ENCODE measurements around the gene BTBD6. TPM values are rescaled to one million over a fixed set of nuclear protein-coding genes. Genes with fewer than 3 reads are reported as not detected.

BTBD6 gene
- total RNA-seq, 1 donor from 2014 or later: 31.9 TPM

DNA sequence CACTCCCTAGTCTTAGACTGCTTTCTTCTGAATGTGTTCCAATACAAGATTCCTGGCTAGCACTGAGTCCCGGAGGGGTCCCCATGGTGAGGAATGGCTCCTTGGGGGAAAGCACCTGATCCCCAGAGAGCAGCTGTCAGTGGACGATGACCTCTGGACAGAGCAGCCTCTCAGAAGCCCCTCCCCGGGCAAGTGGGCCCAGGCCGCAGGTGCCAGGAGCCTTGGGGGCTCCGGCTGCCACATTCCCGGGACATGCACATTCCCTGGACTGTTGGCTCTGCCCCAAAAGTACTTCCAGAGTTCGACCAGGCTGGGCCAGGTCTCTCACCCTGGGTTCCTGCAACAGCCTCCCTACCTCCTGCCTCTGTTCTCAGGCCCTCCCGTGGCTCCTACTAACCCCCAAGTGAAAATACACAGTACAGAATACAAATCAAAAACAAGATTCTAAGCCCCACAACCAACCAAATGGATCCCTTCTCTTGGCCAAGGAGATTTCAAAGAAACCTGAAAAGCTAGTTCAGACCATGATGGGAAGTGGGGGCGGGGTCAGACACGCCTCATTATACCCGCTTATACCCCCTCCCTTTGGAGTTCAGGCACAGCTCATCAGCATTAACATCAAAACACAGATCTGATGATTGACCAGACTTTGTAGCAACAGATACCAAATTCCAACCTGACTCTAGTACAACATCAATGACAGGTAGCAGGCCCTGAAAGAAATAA lies 23.3 kb upstream of the BTBD6 start:
- Mint-ChIP-seq H3K27me3 (no peaks in the 10 kb centered on the region), H3K27ac (no peak overlapping the region)

DNA sequence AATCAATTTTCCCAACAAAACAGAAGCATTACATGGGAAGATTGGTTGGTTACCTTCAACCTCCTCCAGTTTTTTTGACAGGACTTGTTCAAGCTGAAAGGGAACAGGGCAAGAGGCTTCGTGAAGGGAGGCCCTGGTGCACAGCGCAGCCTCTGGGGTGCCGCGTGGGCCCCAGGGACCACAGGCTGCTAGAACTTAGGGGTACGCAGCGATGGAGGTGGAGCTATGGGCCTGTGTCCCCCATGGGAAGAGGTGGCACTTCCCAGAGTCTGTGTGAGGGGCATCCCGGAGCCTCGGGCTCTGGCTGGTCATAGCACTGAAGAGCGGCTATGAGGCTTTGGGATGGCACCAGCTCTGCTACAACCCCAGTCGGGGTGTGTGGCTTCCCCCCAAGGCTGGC lies 22.1 kb upstream of the BTBD6 start:
- no peak overlapping the region for H3K4me3 Mint-ChIP-seq (ENCODE audit: low read depth)
- H3K27ac Mint-ChIP-seq: no peak overlapping the region
- no peak for DNase-seq (ENCODE audit: low spot score, unreplicated experiment)
- TF ChIP-seq, protein P1, sequence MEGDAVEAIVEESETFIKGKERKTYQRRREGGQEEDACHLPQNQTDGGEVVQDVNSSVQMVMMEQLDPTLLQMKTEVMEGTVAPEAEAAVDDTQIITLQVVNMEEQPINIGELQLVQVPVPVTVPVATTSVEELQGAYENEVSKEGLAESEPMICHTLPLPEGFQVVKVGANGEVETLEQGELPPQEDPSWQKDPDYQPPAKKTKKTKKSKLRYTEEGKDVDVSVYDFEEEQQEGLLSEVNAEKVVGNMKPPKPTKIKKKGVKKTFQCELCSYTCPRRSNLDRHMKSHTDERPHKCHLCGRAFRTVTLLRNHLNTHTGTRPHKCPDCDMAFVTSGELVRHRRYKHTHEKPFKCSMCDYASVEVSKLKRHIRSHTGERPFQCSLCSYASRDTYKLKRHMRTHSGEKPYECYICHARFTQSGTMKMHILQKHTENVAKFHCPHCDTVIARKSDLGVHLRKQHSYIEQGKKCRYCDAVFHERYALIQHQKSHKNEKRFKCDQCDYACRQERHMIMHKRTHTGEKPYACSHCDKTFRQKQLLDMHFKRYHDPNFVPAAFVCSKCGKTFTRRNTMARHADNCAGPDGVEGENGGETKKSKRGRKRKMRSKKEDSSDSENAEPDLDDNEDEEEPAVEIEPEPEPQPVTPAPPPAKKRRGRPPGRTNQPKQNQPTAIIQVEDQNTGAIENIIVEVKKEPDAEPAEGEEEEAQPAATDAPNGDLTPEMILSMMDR (IDR thresholded peaks at IDR 0.05; ENCODE audit: unreplicated experiment): no peak
- no peaks in the 10 kb centered on the region for H3K4me1 Mint-ChIP-seq (ENCODE audit: low read depth)
- H3K27me3 Mint-ChIP-seq: no peaks in the 10 kb centered on the region
- H3K36me3 Mint-ChIP-seq (ENCODE audit: insufficient read depth): peaks cover 10% of the 10 kb centered on the region
- no peaks in the 10 kb centered on the region for H3K9me3 Mint-ChIP-seq (ENCODE audit: low read depth)

More for the DNA sequence above, 23.3 kb upstream of the BTBD6 start:
- Mint-ChIP-seq H3K36me3 (ENCODE audit: insufficient read depth) (peaks cover 10% of the 10 kb centered on the region), H3K4me1 (ENCODE audit: low read depth) (no peaks in the 10 kb centered on the region), H3K4me3 (ENCODE audit: low read depth) (no peak overlapping the region), H3K9me3 (ENCODE audit: low read depth) (no peaks in the 10 kb centered on the region)
- TF ChIP-seq, protein P1 (IDR thresholded peaks at IDR 0.05; ENCODE audit: unreplicated experiment): no peak
- DNase-seq (ENCODE audit: low spot score, unreplicated experiment): no peak

DNA sequence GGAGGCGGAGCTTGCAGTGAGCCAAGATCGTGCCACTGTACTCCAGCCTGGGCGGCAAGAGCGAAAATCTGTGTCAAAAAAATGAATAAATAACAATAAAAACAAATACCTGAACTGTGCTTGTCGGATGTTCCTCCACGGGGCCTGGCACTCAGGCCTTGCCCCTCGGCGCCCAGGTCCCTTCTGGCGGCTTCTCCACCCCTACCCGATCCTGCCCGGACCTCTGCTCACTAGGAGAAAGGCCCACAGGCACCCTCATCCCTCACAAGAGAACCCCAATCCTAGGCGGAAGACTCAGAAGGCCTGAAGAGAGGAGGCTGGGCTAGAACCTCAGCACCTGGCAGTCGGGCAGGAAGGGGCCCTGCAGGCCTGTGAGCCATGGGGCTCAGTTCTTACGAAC lies 21.0 kb upstream of the BTBD6 start:
- no peak overlapping the region for H3K4me3 Mint-ChIP-seq (ENCODE audit: low read depth)
- H3K27me3 Mint-ChIP-seq: no peaks in the 10 kb centered on the region
- no peaks in the 10 kb centered on the region for H3K9me3 Mint-ChIP-seq (ENCODE audit: low read depth)
- peaks cover 10% of the 10 kb centered on the region for H3K36me3 Mint-ChIP-seq (ENCODE audit: insufficient read depth)
- H3K4me1 Mint-ChIP-seq (ENCODE audit: low read depth): no peaks in the 10 kb centered on the region
- no peak for DNase-seq (ENCODE audit: low spot score, unreplicated experiment)
- TF ChIP-seq, protein P1 (IDR thresholded peaks at IDR 0.05; ENCODE audit: unreplicated experiment): no peak
- H3K27ac Mint-ChIP-seq: no peak overlapping the region

DNA sequence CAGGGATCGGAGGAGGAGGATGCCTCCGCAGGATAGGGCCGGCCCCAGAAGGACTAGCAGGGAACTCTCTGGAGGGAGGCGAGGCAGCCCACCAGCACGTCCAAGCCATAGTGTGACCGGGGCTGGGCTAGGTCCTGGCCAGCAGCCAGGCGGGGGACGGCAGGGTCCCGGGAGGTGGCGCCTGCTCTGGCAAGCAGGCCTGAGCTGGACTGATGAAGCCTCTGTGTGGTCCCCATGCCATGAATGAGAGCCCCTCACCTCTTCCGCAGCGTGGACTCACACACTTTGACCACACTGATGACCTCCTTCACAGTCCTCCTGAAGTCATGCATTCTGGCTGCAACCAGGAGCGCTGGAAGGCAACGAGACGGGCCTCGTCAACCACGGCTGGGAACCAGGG lies 19.8 kb upstream of the BTBD6 start:
- H3K4me3 Mint-ChIP-seq (ENCODE audit: low read depth): no peak overlapping the region
- H3K36me3 Mint-ChIP-seq (ENCODE audit: insufficient read depth): peaks cover 5% of the 10 kb centered on the region
- H3K4me1 Mint-ChIP-seq (ENCODE audit: low read depth): no peaks in the 10 kb centered on the region
- no peaks in the 10 kb centered on the region for H3K27me3 Mint-ChIP-seq
- TF ChIP-seq, protein P1 (IDR thresholded peaks at IDR 0.05; ENCODE audit: unreplicated experiment): no peak
- H3K27ac Mint-ChIP-seq: no peak overlapping the region
- H3K9me3 Mint-ChIP-seq (ENCODE audit: low read depth): no peaks in the 10 kb centered on the region
- DNase-seq (ENCODE audit: low spot score, unreplicated experiment): no peak

DNA sequence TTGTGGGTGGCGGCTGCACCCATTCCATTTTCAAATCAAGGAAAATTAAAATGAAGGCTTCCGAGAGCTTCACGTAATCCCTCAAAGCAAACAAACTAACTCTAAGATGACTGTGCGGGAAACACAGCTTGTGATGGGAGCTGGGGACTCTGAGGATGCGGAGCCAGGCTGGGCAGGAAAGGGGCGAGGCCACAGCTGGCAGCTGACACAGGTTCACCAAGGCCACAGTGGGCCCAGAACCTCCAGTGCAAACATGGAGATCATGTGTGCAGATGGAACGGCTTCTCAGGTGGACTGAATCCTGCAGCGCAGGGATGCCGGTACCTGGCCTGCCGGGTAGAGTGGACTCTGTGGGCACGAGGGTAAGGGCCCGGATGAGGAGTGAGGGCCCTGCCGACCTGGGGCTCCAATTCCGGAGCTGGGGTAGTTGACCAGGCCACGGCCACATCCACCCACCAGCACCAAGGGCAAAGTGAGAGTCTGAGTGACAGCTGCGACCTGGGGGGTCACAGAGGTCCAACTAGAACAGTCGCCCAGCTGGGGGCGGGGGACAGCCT lies 19.2 kb upstream of the BTBD6 start:
- peaks cover 5% of the 10 kb centered on the region for H3K36me3 Mint-ChIP-seq (ENCODE audit: insufficient read depth)
- no peaks in the 10 kb centered on the region for H3K9me3 Mint-ChIP-seq (ENCODE audit: low read depth)
- H3K27me3 Mint-ChIP-seq: no peaks in the 10 kb centered on the region
- TF ChIP-seq, protein P1 (IDR thresholded peaks at IDR 0.05; ENCODE audit: unreplicated experiment): no peak
- no peak overlapping the region for H3K4me3 Mint-ChIP-seq (ENCODE audit: low read depth)
- H3K4me1 Mint-ChIP-seq (ENCODE audit: low read depth): no peaks in the 10 kb centered on the region
- DNase-seq (ENCODE audit: low spot score, unreplicated experiment): no peak
- no peak overlapping the region for H3K27ac Mint-ChIP-seq

Measured in progenitor cell of endocrine pancreas (in vitro differentiated cells).